GM12872 (cell line): ENCODE data around the gene LACTBL1.

Experiments used
- TF ChIP-seq, protein P1 (sequence below): IDR thresholded peaks from 3 replicates; pipeline ENCODE4 v1.5.1; 2011; ENCODE audit warnings: low read depth, mild to moderate bottlenecking, low read length, moderate library complexity; ENCODE audit not compliant: insufficient read depth

LACTBL1 gene

GRCh38 chr1:22915816-22916470 is 56.7 kb downstream of the LACTBL1 start:
- TF ChIP-seq, protein P1, sequence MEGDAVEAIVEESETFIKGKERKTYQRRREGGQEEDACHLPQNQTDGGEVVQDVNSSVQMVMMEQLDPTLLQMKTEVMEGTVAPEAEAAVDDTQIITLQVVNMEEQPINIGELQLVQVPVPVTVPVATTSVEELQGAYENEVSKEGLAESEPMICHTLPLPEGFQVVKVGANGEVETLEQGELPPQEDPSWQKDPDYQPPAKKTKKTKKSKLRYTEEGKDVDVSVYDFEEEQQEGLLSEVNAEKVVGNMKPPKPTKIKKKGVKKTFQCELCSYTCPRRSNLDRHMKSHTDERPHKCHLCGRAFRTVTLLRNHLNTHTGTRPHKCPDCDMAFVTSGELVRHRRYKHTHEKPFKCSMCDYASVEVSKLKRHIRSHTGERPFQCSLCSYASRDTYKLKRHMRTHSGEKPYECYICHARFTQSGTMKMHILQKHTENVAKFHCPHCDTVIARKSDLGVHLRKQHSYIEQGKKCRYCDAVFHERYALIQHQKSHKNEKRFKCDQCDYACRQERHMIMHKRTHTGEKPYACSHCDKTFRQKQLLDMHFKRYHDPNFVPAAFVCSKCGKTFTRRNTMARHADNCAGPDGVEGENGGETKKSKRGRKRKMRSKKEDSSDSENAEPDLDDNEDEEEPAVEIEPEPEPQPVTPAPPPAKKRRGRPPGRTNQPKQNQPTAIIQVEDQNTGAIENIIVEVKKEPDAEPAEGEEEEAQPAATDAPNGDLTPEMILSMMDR: no peak

- TF ChIP-seq, protein P1: no peak
Observed at GRCh38 chr1:22915231-22915630, 57.4 kb downstream of the LACTBL1 start.

GRCh38 chr1:22914633-22915217 is 57.9 kb downstream of the LACTBL1 start:
- TF ChIP-seq, protein P1: no peak

DNA sequence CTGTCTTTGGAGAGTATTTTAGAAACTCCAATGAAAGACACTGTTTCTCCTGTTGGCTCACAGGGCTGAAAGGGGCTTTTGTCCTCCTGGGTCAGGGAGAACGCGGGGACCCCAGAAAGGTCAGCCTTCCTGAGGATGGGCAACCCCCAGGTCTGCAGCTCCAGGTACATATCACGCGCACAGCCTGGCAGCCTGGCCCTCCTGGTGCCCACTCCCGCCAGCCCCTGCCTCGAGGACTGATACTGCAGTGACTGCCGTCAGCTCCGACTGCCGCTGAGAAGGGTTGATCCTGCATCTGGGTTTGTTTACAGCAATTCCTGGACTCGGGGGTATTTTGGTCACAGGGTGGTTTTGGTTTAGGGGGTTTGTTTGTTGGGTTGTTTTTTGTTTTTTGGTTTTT is 58.5 kb downstream of the LACTBL1 start:
- TF ChIP-seq, protein P1: no peak

- TF ChIP-seq, protein P1: no peak
Observed at GRCh38 chr1:22913421-22914141, 59.1 kb downstream of the LACTBL1 start.

- TF ChIP-seq, protein P1: no peak
Observed at GRCh38 chr1:22912311-22912710, 60.4 kb downstream of the LACTBL1 start.

DNA sequence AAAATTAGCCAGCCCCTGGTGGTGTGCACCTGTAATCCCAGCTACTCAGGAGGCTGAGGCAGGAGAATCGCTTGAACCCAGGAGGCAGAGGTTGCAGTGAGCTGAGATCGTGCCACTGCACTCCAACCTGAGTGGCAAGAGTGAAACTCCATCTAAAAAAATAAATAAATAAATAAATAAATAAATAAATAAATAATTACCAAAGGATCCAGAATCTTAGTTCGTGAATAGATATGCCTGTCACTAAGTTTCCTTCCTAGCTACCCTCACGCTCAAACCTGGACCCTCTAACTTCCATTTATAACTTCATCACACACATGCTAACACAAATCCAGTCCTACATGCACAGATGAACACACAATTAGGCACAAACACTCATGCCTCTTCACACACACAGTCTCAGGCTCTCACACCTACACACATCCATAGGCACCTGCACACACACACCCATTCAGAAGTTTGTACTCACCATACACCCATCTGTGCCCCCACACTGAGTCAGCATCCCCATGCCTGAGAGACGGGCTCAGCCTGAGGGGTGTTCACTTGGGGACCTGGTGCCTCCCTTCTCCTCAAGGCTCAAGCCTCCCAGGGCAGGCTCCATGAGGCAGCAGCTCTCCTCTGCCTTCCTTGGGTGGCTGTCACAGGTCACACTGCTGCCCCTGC is 61.5 kb downstream of the LACTBL1 start:
- TF ChIP-seq, protein P1: no peak
